T-cell (primary cell): ENCODE results near the gene TMED4. TPM values are rescaled to one million over a fixed set of nuclear protein-coding genes. Genes with fewer than 3 reads are reported as not detected.
A peak's percentile ranks its signal among the peaks of the same experiment; 100 is the strongest.

Experiments used
- ATAC-seq, 4 experiments: fragments of 200-7000 bp in 3 of 4; fragments of 150-1000 bp in 1 of 4; cut with Tn5 transposase; replicated peaks in 1 of 4; 1 replicate in 3 of 4; 2 replicates in 1 of 4; pipeline ENCODE4 v1.10.0; 2021; ENCODE audit warnings: moderate library complexity in 3 of 4, mild to moderate bottlenecking in 2 of 4, moderate number of reproducible peaks in 1 of 4
- CTCF ChIA-PET, 2 donors: fragments of 300-600 bp; sonication (Branson Sonifier 250); formaldehyde crosslinking; loops; one replicate each; lab custom pipeline; 2022; ENCODE audit warnings: antibody characterized with exemption in 2 of 2; lab: Charles Lee
- POLR2A ChIA-PET, 2 donors: fragments of 300-600 bp; sonication (Branson Sonifier 250); formaldehyde crosslinking; loops; one replicate each; lab custom pipeline; 2022; ENCODE audit warnings: antibody characterized with exemption in 2 of 2; lab: Charles Lee
- DNase-seq, 35 experiments: peaks; one replicate each; pipeline versions ENCODE4 v3.0.0 to v3.0.0-alpha.2; 2013 to 2023
- H3K27ac ChIP-seq: one replicate; pipeline ENCODE4 v1.5.1; 2013; ENCODE audit warnings: low read length
- H3K27me3 ChIP-seq, 2 experiments: replicated peaks in 1 of 2; 1 replicate in 1 of 2; 2 replicates in 1 of 2; pipeline versions ENCODE4 v1.6.1 to v1.7.0; 2013; ENCODE audit warnings: low read length in 1 of 2, mixed read lengths in 1 of 2; ENCODE audit not compliant: control insufficient read depth in 2 of 2, insufficient read depth in 2 of 2; ENCODE audit errors: extremely low read depth in 1 of 2
- H3K36me3 ChIP-seq, 2 donors: 1 replicate in 1 of 2; 2 replicates in 1 of 2; pipeline versions ENCODE4 v1.6.1 to v1.7.0; 2013; ENCODE audit warnings: low read length in 1 of 2; ENCODE audit not compliant: control insufficient read depth in 2 of 2, insufficient read depth in 1 of 2; ENCODE audit errors: extremely low read depth in 1 of 2
- H3K4me1 ChIP-seq, 2 experiments: 1 replicate in 1 of 2; 2 replicates in 1 of 2; pipeline versions ENCODE4 v1.6.1 to v1.7.0; 2013; ENCODE audit warnings: low read length in 2 of 2, mixed read lengths in 1 of 2; ENCODE audit not compliant: insufficient read depth in 2 of 2, control insufficient read depth in 1 of 2; ENCODE audit errors: extremely low read depth in 1 of 2
- H3K4me3 ChIP-seq, 2 donors: 1 replicate in 1 of 2; 2 replicates in 1 of 2; pipeline versions ENCODE4 v1.5.1 to v1.7.0; 2013; ENCODE audit warnings: mild to moderate bottlenecking in 2 of 2, low read length in 1 of 2, moderate library complexity in 1 of 2; ENCODE audit not compliant: control insufficient read depth in 1 of 2; ENCODE audit errors: extremely low read depth in 1 of 2
- H3K9me3 ChIP-seq: 2 replicates; pipeline ENCODE4 v1.7.0; 2013
- H3K27ac Mint-ChIP-seq, 2 donors: one replicate each; pipeline ENCODE4 v1.8.0; 2020 to 2021; ENCODE audit warnings: mild to moderate bottlenecking in 2 of 2, mixed read lengths in 2 of 2
- H3K27me3 Mint-ChIP-seq, 2 donors: one replicate each; pipeline ENCODE4 v1.8.0; 2021 to 2022; ENCODE audit warnings: mixed read lengths in 2 of 2
- H3K36me3 Mint-ChIP-seq: one replicate; pipeline ENCODE4 v1.8.0; 2021; ENCODE audit warnings: mixed read lengths
- H3K4me1 Mint-ChIP-seq, 3 donors: one replicate each; pipeline ENCODE4 v1.8.0; 2020 to 2022; ENCODE audit warnings: mixed read lengths in 3 of 3, mild to moderate bottlenecking in 1 of 3
- H3K4me3 Mint-ChIP-seq, 3 donors: one replicate each; pipeline ENCODE4 v1.8.0; 2020 to 2022; ENCODE audit warnings: mild to moderate bottlenecking in 3 of 3, mixed read lengths in 3 of 3, moderate library complexity in 3 of 3
- H3K9me3 Mint-ChIP-seq, 3 donors: one replicate each; pipeline ENCODE4 v1.8.0; 2020 to 2022; ENCODE audit warnings: mixed read lengths in 3 of 3
- WGBS: methylation state at CpG from one replicate; pipeline ENCODE4 v1.1.5; 2013; ENCODE audit warnings: missing lambda C conversion rate; ENCODE audit not compliant: insufficient coverage; 5-methylcytosine and 5-hydroxymethylcytosine counted together
- total RNA-seq, 35 experiments: library from RNA in 6 of 35; stranded (reverse) in 6 of 35; fragments of 120-200 nt in 1 of 35; gene quantifications; one replicate each; pipeline versions ENCODE4 v1.2.1 to v1.2.4 and lab custom pipeline; 2013 to 2026

Gene TMED4
- total RNA-seq, 5 donors from 2014 or later (not counting 1 experiment from before 2014, with no cell fraction given), result 84.5 to 106 (median 93.1) TPM

- H3K9me3 Mint-ChIP-seq, result no peaks in the 10 kb centered on the region
- H3K36me3 Mint-ChIP-seq, result no peaks in the 10 kb centered on the region
- no peak overlapping the region for H3K27ac ChIP-seq
- no peaks in the 10 kb centered on the region for H3K36me3 ChIP-seq
- POLR2A ChIA-PET, result interaction anchor here in 1 of 2 donors (0.6 kb wide), 1 partner anchor 44 kb away, joined by 4 read pairs; no protein-coding TSS in a partner anchor
- 0% methylated on average over 1 of the region's 6 CpGs for WGBS
- H3K27me3 ChIP-seq, result peaks cover 0 to 6% of the 10 kb centered on the region in 2 experiments
- H3K27me3 Mint-ChIP-seq, result no peaks in the 10 kb centered on the region
- DNase-seq (peak in 30 of 35 experiments; percentile 30 to 79 (median 56)), ATAC-seq (peak; percentile 70 to 85 (median 72))
- CTCF ChIA-PET, result interaction anchor here (0.6 to 1.4 kb wide), 7 partner anchors 11 to 548 kb away, joined by 3 to 6 read pairs (median 3); no protein-coding TSS in a partner anchor
- H3K4me1 Mint-ChIP-seq, result peaks cover 5 to 9% (median 7%) of the 10 kb centered on the region in 3 donors
- peaks cover 0 to 5% of the 10 kb centered on the region in 2 experiments for H3K4me1 ChIP-seq
- no peaks in the 10 kb centered on the region for H3K9me3 ChIP-seq
- peak overlapping the region in 1 of 2 donors; percentile 62 for H3K27ac Mint-ChIP-seq
- H3K4me3 ChIP-seq, result no peak overlapping the region
- H3K4me3 Mint-ChIP-seq, result no peak overlapping the region
Measured at GRCh38 chr7:44587843-44588711, 6.0 kb upstream of the TMED4 start.

GRCh38 chr7:44583146-44583865 lies 1.3 kb upstream of the TMED4 start:
- Mint-ChIP-seq H3K4me1 (peaks cover 34 to 45% (median 43%) of the 10 kb centered on the region in 3 donors), H3K27me3 (no peaks in the 10 kb centered on the region), H3K9me3 (no peaks in the 10 kb centered on the region), H3K4me3 (peak overlapping the region; percentile 90), H3K27ac (peak overlapping the region; percentile 95 to 97), H3K36me3 (peaks cover 20% of the 10 kb centered on the region)
- H3K9me3 ChIP-seq, result no peaks in the 10 kb centered on the region
- peaks cover 10 to 29% of the 10 kb centered on the region in 2 experiments for H3K4me1 ChIP-seq
- WGBS, result 100% methylated on average over 1 of the region's 13 CpGs
- peak overlapping the region; percentile 89 for H3K27ac ChIP-seq
- H3K4me3 ChIP-seq, result peak overlapping the region in 1 of 2 donors; percentile 64
- DNase-seq (no peak), ATAC-seq (no peak)
- H3K27me3 ChIP-seq, result no peaks in the 10 kb centered on the region
- CTCF ChIA-PET, result interaction anchor here in 1 of 2 donors (1.0 to 1.4 kb wide), 3 partner anchors 8 to 264 kb away, joined by 3 to 4 read pairs (median 4); partner anchors contain the start of gene OGDH
- POLR2A ChIA-PET, result interaction anchor here in 1 of 2 donors (0.6 to 2.2 kb wide), 3 partner anchors 9 to 330 kb away, joined by 3 to 15 read pairs (median 4); partner anchors contain the start of genes DDX56 and OGDH
- H3K36me3 ChIP-seq, result peaks cover 0 to 24% of the 10 kb centered on the region in 2 donors

GRCh38 chr7:44580945-44581878 lies 819 bp downstream of the TMED4 start:
- WGBS, result 13% methylated on average over 29 of the region's 30 CpGs
- Mint-ChIP-seq H3K4me3 (peak overlapping the region; percentile 90), H3K36me3 (peaks cover 20% of the 10 kb centered on the region)

GRCh38 chr7:44576228-44576627 lies 5.8 kb downstream of the TMED4 start:
- Histone ChIP-seq H3K9me3 (no peaks in the 10 kb centered on the region), H3K27me3 (no peaks in the 10 kb centered on the region), H3K36me3 (peaks cover 7 to 55% of the 10 kb centered on the region in 2 donors), H3K4me1 (peaks cover 18 to 42% of the 10 kb centered on the region in 2 experiments), H3K27ac (no peak overlapping the region), H3K4me3 (no peak overlapping the region)
- Mint-ChIP-seq H3K27me3 (no peaks in the 10 kb centered on the region), H3K4me1 (peaks cover 50 to 71% (median 66%) of the 10 kb centered on the region in 3 donors), H3K4me3 (peak overlapping the region in 2 of 3 donors; percentile 13 to 62), H3K9me3 (no peaks in the 10 kb centered on the region), H3K36me3 (peaks cover 40% of the 10 kb centered on the region), H3K27ac (peak overlapping the region; percentile 23 to 70)
- ATAC-seq, result no peak
- 75% methylated on average over 1 of the region's 2 CpGs for WGBS
- no peak for DNase-seq
- ChIA-PET POLR2A (interaction anchor here in 1 of 2 donors (0.7 kb wide), 1 partner anchor 87 kb away, joined by 6 read pairs; no protein-coding TSS in a partner anchor), CTCF (no interaction called here)

More at GRCh38 chr7:44580945-44581878, 819 bp downstream of the TMED4 start:
- Mint-ChIP-seq H3K27me3 (no peaks in the 10 kb centered on the region), H3K9me3 (no peaks in the 10 kb centered on the region), H3K27ac (peak overlapping the region; percentile 95 to 97), H3K4me1 (peaks cover 31 to 43% (median 41%) of the 10 kb centered on the region in 3 donors)
- peaks cover 10 to 28% of the 10 kb centered on the region in 2 experiments for H3K4me1 ChIP-seq
- ATAC-seq, result peak; percentile 35 to 56 (median 43)
- H3K9me3 ChIP-seq, result no peaks in the 10 kb centered on the region
- CTCF ChIA-PET, result interaction anchor here in 1 of 2 donors (0.8 kb wide), 1 partner anchor 341 kb away, joined by 6 read pairs; no protein-coding TSS in a partner anchor
- peak overlapping the region; percentile 77 for H3K27ac ChIP-seq
- DNase-seq, result peak in 34 of 35 experiments; percentile 20 to 69 (median 38)
- peaks cover 2 to 36% of the 10 kb centered on the region in 2 donors for H3K36me3 ChIP-seq
- H3K4me3 ChIP-seq, result peak overlapping the region; percentile 45 to 64
- H3K27me3 ChIP-seq, result no peaks in the 10 kb centered on the region
- POLR2A ChIA-PET, result interaction anchor here (0.5 to 2.2 kb wide), 6 partner anchors 9 to 153 kb away, joined by 3 to 15 read pairs (median 4); partner anchors contain the start of gene OGDH (in 1 of the 2)

GRCh38 chr7:44575054-44575453 lies 7.0 kb downstream of the TMED4 start:
- H3K36me3 ChIP-seq, result peaks cover 13 to 58% of the 10 kb centered on the region in 2 donors
- no peak for ATAC-seq
- CTCF ChIA-PET, result interaction anchor here in 1 of 2 donors (1.3 kb wide), 1 partner anchor 10 kb away, joined by 3 read pairs; no protein-coding TSS in a partner anchor
- Mint-ChIP-seq H3K4me3 (peak overlapping the region; percentile 93 to 99 (median 97)), H3K27ac (peak overlapping the region; percentile 81 to 98), H3K27me3 (no peaks in the 10 kb centered on the region), H3K36me3 (peaks cover 42% of the 10 kb centered on the region), H3K9me3 (no peaks in the 10 kb centered on the region), H3K4me1 (peaks cover 39 to 60% (median 57%) of the 10 kb centered on the region in 3 donors)
- H3K27me3 ChIP-seq, result no peaks in the 10 kb centered on the region
- H3K4me1 ChIP-seq, result peaks cover 10 to 30% of the 10 kb centered on the region in 2 experiments
- no peak overlapping the region for H3K4me3 ChIP-seq
- H3K27ac ChIP-seq, result no peak overlapping the region
- H3K9me3 ChIP-seq, result no peaks in the 10 kb centered on the region
- POLR2A ChIA-PET, result interaction anchor here (0.6 to 1.6 kb wide), 3 partner anchors 10 to 491 kb away, joined by 4 to 6 read pairs (median 4); no protein-coding TSS in a partner anchor
- DNase-seq, result no peak
